Epidermal melanocyte (primary cell): Measurements from ENCODE around the gene TREH.

Source experiments
- DNase-seq: peaks from one replicate; pipeline ENCODE4 v3.0.0; 2011; ENCODE audit warnings: low spot score; ENCODE audit not compliant: insufficient read length

The TREH gene

GRCh38 chr11:118666371-118666770 lies 13.1 kb downstream of the TREH start:
- no peak for DNase-seq

GRCh38 chr11:118663902-118664301 lies 15.5 kb downstream of the TREH start:
- DNase-seq, result no peak

- no peak for DNase-seq
These were observed 16.1 kb downstream of the TREH start for GRCh38 chr11:118663381-118663780.

- no peak for DNase-seq
These were observed 16.8 kb downstream of the TREH start for GRCh38 chr11:118662401-118663271.

GRCh38 chr11:118661425-118662301 lies 17.8 kb downstream of the TREH start:
- no peak for DNase-seq

- DNase-seq, result no peak
These were observed 18.6 kb downstream of the TREH start for GRCh38 chr11:118660681-118661424.

- no peak for DNase-seq
These were observed 19.3 kb downstream of the TREH start for GRCh38 chr11:118659953-118660680.

- peak; percentile 82 for DNase-seq
These were observed 20.0 kb downstream of the TREH start for GRCh38 chr11:118659314-118659952.

GRCh38 chr11:118658429-118659313 lies 20.8 kb downstream of the TREH start:
- no peak for DNase-seq

GRCh38 chr11:118657709-118658428 lies 21.6 kb downstream of the TREH start:
- DNase-seq, result no peak

- no peak for DNase-seq
These were observed 22.2 kb downstream of the TREH start for GRCh38 chr11:118657238-118657637.

GRCh38 chr11:118656563-118657165 lies 22.8 kb downstream of the TREH start:
- DNase-seq, result no peak

- DNase-seq, result no peak
These were observed 23.8 kb downstream of the TREH start for GRCh38 chr11:118655486-118656190.

GRCh38 chr11:118653684-118654390 lies 25.6 kb downstream of the TREH start:
- DNase-seq, result no peak

GRCh38 chr11:118652681-118653181 lies 26.7 kb downstream of the TREH start:
- no peak for DNase-seq

- DNase-seq, result no peak
These were observed 27.6 kb downstream of the TREH start for GRCh38 chr11:118651820-118652219.

GRCh38 chr11:118650366-118650765 lies 29.1 kb downstream of the TREH start:
- no peak for DNase-seq
